HG03095 (cell line): ENCODE data around the gene EFNA5.

Experiments used
- ATAC-seq: cut with Tn5 transposase; IDR thresholded peaks from one replicate; pipeline ENCODE4 v1.9.1; 2021; ENCODE audit warnings: moderate library complexity; ENCODE audit not compliant: unreplicated experiment

The EFNA5 gene

DNA sequence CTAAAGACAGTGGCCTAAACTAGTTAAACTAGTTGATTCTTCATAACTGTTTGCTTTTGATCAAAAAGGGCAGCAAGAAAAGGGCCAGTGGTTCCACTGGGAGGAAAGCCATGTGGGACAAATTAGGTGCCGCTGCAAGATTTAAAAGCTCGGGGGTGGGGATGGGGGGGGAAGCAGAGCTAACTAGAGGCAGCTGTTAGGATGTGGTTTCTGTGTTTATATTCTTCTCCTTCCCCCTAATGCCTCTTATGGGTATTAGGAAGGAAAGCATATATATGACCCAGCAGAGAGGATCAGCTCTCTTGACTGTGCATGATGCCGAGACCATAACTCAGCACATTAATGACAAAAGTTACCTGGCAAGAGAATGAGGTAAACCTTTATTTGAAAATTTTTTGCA, 65.7 kb downstream of the EFNA5 start:
- no peak for ATAC-seq

DNA sequence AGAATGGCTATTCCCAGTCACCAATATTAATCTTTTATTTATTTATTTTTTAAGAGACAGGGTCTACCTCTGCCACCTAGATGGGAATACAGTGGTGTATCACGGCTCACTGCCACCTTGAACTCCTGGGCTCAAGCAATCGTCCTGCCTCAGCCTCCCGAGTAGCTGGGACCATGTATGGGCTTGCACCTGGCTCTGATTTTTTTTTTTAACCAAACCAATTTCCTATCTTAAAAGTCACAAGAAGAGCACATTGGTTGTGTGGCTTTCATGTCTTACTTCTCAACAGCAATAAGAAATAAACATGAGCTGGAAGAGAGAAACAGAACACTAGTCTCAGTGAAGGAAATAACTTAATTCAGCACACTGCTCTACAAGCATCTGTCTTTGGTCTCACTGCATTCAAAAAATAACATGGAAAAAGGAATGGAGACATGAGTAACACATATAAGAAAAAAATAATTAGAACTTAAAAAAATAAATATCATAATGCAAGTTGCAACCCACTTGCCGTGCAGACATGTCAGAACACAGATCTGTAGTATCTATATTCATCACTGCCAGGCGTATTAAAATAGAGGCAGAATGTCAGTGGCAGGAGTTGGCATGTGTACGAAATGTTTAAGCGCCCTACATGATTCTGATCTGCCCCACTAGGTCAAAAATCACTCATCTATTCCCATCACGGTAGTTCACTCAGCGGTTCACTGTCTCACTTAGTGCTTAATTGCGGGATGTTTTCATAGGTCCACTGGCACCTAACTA, 66.4 kb downstream of the EFNA5 start:
- ATAC-seq, result no peak

- ATAC-seq, result no peak
Observed at GRCh38 chr5:107603349-107603748, 67.4 kb downstream of the EFNA5 start.

DNA sequence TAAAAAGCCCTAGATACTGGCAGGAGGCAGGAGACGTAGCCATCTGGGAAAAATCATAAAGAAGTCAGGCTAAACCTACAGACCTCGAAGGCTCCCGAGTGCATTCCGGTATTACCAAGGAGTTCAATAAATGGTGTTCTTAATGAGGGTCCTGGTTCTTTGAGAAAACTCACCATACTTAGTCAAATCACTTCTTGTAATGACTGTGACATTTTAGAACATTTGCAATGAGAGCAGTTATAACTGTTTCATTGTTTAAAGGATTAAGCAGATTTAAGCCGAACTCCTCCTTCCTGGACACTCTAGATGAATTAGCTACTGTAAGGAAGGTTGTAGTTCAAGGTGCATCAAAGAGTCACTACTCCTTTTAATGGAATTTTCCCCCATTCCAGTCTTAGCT, 67.8 kb downstream of the EFNA5 start:
- ATAC-seq, result no peak

DNA sequence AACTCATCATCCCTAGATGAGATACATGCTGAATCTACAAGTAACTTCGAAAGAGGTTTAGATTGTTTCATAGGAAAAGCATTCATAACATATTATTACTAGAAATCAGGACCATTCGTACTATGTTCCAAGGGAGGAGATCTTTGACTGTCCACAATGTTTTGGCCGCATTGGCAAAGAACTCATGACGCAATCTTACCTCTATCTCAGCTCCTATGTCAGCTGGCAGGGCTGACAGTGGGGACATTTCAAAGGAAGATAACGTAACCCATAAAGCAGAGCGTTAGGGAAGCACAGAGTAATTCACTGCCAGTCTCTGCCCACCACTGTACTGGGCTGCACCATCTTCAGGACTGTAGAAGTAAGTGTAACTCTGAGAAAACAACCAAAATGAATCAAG, 69.7 kb downstream of the EFNA5 start:
- ATAC-seq, result no peak

GRCh38 chr5:107598958-107599357, 71.8 kb downstream of the EFNA5 start:
- ATAC-seq, result no peak

- no peak for ATAC-seq
Observed at GRCh38 chr5:107597803-107598202, 72.9 kb downstream of the EFNA5 start.

- ATAC-seq, result no peak
Observed at GRCh38 chr5:107597247-107597646, 73.5 kb downstream of the EFNA5 start.

- no peak for ATAC-seq
Observed at GRCh38 chr5:107594253-107595045, 76.3 kb downstream of the EFNA5 start.

DNA sequence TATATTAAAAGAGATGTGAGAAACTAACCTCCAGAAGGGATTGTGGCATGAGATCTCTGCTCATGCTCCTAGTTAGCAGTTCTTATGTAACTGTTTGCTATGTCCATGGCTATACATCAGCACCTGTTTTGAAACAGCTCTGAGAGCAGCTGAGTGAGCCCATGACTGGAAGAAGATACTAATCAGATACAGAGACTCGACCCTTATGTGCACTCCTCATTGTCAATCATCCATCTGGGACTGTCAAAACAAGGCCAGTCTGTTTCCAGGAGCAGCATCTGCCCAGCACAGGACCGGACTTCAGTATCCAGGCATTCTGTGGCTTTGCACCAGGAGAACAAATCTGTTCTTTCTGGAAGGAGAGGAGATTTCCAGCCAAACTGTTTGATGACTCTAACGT, 77.7 kb downstream of the EFNA5 start:
- ATAC-seq, result no peak

GRCh38 chr5:107592515-107592914, 78.2 kb downstream of the EFNA5 start:
- no peak for ATAC-seq

GRCh38 chr5:107590686-107591085, 80.1 kb downstream of the EFNA5 start:
- ATAC-seq, result no peak

GRCh38 chr5:107589520-107590193, 81.1 kb downstream of the EFNA5 start:
- ATAC-seq, result no peak

DNA sequence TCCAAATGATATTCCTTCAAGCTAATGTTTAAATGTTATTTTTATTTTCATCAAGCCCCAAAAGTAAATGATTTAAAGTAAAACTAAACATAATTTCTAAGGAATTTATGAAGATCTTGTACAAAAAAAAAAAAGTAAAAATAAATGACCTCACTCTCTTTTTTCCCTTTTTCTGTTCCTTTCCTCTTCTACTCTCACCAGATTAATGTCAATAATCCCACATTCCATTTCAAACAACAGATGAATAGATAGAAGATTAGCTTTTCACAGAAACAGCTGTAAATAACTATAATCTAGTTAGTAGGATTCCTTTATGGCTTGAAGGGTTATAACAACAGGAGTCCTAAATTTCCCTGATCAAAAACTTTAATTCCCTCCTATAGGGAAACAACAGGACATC, 88.1 kb downstream of the EFNA5 start:
- ATAC-seq, result no peak

GRCh38 chr5:107580889-107581820, 89.6 kb downstream of the EFNA5 start:
- ATAC-seq, result no peak

DNA sequence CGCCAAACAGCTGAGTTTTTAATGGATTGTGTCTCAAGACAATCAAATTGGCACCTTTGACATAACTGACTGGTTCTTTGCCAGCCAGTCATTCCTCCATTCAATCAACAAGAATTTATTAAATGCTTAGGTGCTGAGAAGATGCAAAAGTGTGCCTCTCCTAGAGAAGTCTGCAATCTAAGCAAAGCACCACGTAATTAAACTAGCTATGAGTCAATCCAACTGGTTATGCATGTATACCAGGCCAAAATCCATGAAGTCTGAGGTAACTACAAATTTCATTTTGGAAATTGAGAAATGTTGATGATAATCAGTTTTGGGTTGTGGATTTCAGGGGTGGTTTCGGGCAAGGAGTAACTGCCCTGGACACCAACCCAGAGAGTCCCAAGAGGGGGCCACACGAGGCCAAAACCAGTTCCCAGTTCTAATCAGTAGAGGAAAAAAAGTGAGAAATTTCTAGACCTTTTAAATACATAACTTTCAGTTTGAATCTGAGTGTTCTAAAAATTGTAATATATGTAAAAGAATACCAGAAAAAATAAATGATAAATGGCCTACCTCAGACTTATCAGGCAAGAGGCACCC, 92.6 kb downstream of the EFNA5 start:
- no peak for ATAC-seq

DNA sequence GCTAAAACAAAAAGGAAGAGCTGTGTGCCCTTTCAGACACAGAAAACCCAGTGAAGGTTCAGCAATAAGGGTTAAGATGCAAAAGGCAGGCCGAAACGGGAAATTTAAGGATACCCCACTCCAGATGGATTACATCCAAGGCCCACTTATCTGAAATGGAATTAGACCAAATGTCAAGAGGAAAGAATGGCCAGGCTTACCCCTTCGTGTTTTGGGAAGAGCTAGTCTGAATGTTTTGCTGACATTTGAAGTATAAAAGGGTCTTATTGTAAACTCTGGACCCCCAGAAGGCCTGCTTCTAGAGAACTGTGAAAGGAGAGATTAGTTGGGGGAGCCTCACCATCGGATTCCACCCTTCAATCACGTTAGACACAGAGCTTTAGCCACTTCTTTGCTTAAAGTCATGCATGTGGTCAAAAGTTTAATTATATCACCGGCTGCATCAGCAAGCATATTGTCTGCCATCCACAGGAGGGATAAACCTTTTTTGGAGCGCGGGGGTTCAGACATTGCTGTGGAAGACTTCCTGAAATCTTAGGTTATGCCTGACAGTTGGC, 93.3 kb downstream of the EFNA5 start:
- no peak for ATAC-seq

DNA sequence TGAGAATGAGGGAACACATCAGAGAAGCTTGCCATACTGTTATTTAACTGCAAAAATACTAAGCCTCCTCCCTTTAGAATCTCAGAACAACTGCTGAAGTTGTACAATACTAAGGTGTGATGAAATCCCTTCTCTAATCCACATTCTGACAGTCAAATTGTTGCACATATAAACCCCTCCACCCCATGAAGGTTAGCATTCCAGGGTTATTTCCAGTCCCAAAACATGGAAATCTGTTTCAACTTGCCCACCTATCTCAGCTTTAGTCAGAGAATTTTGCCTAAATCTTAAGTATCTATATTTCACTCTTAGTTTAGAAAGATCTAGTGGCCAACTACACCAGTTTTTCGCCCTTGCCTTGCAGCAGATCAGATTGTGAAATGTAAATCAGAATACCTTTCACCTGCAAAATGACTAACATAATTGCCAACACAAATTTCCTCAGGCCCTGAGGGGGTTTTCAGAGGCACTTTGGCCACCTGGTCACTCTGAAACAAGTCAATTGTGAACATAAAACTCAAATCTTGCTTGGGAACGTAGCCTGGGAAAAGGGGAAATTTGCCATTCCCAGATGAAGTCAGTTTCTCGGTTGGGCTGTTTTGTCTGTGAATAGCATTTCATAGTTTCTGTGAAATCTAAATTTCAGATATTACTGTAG, 93.9 kb downstream of the EFNA5 start:
- ATAC-seq, result no peak

- no peak for ATAC-seq
Observed at GRCh38 chr5:107576155-107576554, 94.6 kb downstream of the EFNA5 start.

DNA sequence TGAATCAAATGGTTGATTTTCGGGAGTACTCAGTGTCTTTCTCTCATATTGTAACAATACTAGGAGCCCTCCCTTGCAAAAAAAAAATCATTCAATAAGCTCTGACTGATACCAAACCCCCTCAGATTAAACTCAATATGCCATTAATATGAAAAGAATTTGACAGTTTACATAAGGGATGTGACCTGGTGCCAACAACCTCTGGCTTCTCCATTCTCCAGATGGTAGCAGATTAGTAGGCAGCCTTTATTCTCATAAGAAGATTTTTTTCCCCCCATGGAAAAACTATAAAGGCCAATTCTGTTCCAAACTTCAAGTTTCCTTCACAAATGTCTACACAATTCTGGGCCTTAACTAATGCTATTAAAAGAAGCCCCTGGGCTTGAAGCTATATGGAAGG, 96.5 kb downstream of the EFNA5 start:
- ATAC-seq, result no peak
